Mesendoderm (in vitro differentiated cells): Measurements from ENCODE around the gene PHACTR1.

Experiments
- DNase-seq: peaks from one replicate; pipeline ENCODE4 v3.0.0; 2013
- H2AK5ac ChIP-seq: 2 replicates; pipeline ENCODE4 v1.6.1; 2013; ENCODE audit warnings: low read length, inconsistent platforms
- H2BK120ac ChIP-seq: 2 replicates; pipeline ENCODE4 v1.6.1; 2013; ENCODE audit warnings: low read depth, mild to moderate bottlenecking, low read length, moderate library complexity, mixed read lengths
- H2BK15ac ChIP-seq: replicated peaks from 2 replicates; pipeline ENCODE4 v1.6.1; 2013; ENCODE audit warnings: low read depth, mild to moderate bottlenecking, moderate library complexity
- H2BK5ac ChIP-seq: 2 replicates; pipeline ENCODE4 v1.6.1; 2013; ENCODE audit warnings: low read length, inconsistent platforms
- H3K18ac ChIP-seq: 2 replicates; pipeline ENCODE4 v1.6.1; 2013; ENCODE audit warnings: mild to moderate bottlenecking, low read length, mixed read lengths
- H3K23ac ChIP-seq: one replicate; pipeline ENCODE4 v1.6.1; 2013; ENCODE audit warnings: low read length
- H3K27ac ChIP-seq: 2 replicates; pipeline ENCODE4 v1.5.1; 2013; ENCODE audit warnings: low read depth, mild to moderate bottlenecking, inconsistent platforms, low read length, moderate library complexity
- H3K27me3 ChIP-seq: 2 replicates; pipeline ENCODE4 v1.6.1; 2013; ENCODE audit warnings: low read length, control low read depth, mild to moderate bottlenecking, inconsistent platforms; ENCODE audit not compliant: insufficient read depth, poor library complexity
- H3K36me3 ChIP-seq: 2 replicates; pipeline ENCODE4 v1.6.1; 2013; ENCODE audit warnings: low read length, inconsistent platforms; ENCODE audit not compliant: control insufficient read depth, insufficient read depth
- H3K4ac ChIP-seq: one replicate; pipeline ENCODE4 v1.6.1; 2013; ENCODE audit warnings: low read depth, mild to moderate bottlenecking, low read length, moderate library complexity
- H3K4me1 ChIP-seq: 2 replicates; pipeline ENCODE4 v1.6.1; 2013; ENCODE audit warnings: low read depth, low read length, inconsistent platforms; ENCODE audit not compliant: control insufficient read depth
- H3K4me2 ChIP-seq: 2 replicates; pipeline ENCODE4 v1.6.1; 2013; ENCODE audit warnings: low read length
- H3K4me3 ChIP-seq: 2 replicates; pipeline ENCODE4 v1.5.1; 2013; ENCODE audit warnings: mild to moderate bottlenecking, low read length
- H3K56ac ChIP-seq: one replicate; pipeline ENCODE4 v1.6.1; 2013; ENCODE audit warnings: low read length
- H3K79me1 ChIP-seq: 2 replicates; pipeline ENCODE4 v1.6.1; 2013; ENCODE audit warnings: low read length, inconsistent platforms
- H3K79me2 ChIP-seq: 2 replicates; pipeline ENCODE4 v1.6.1; 2013; ENCODE audit warnings: mild to moderate bottlenecking, low read length; ENCODE audit not compliant: control insufficient read depth, insufficient read depth
- H3K9ac ChIP-seq: 2 replicates; pipeline ENCODE4 v1.6.1; 2013; ENCODE audit warnings: low read length, inconsistent platforms
- H4K5ac ChIP-seq: one replicate; pipeline ENCODE4 v1.6.1; 2013; ENCODE audit warnings: low read length
- H4K8ac ChIP-seq: one replicate; pipeline ENCODE4 v1.6.1; 2013; ENCODE audit warnings: low read depth, mild to moderate bottlenecking, control low read depth, low read length, moderate library complexity
- WGBS: extraction: QIAGEN DNeasy Blood & Tissue Kit; methylation state at CpG from one replicate; pipeline ENCODE4 v1.1.7; 2013; ENCODE audit warnings: low lambda C conversion rate, missing lambda C conversion rate; ENCODE audit not compliant: insufficient coverage; ENCODE audit errors: extremely low coverage; 5-methylcytosine and 5-hydroxymethylcytosine counted together

Gene PHACTR1

GRCh38 chr6:12951415-12951814 lies 234.8 kb downstream of the PHACTR1 start:
- Histone ChIP-seq H3K18ac (no peak overlapping the region), H3K56ac (no peak overlapping the region), H3K9ac (no peak overlapping the region), H3K27me3 (no peaks in the 10 kb centered on the region), H3K4me3 (no peak overlapping the region), H4K5ac (no peak overlapping the region), H3K79me2 (no peaks in the 10 kb centered on the region), H3K4me2 (no peak overlapping the region), H2BK5ac (no peak overlapping the region), H3K27ac (no peak overlapping the region), H2AK5ac (no peak overlapping the region), H3K79me1 (no peaks in the 10 kb centered on the region), H2BK15ac (no peak overlapping the region), H3K23ac (no peak overlapping the region), H2BK120ac (no peak overlapping the region), H3K4ac (no peak overlapping the region), H3K4me1 (peaks cover 2% of the 10 kb centered on the region), H3K36me3 (no peaks in the 10 kb centered on the region), H4K8ac (no peak overlapping the region)
- no peak for DNase-seq

- H2AK5ac ChIP-seq = no peak overlapping the region
- H3K27ac ChIP-seq = no peak overlapping the region
- no peaks in the 10 kb centered on the region for H3K36me3 ChIP-seq
- no peak overlapping the region for H3K4ac ChIP-seq
- H3K18ac ChIP-seq = no peak overlapping the region
- no peak overlapping the region for H3K9ac ChIP-seq
- DNase-seq = no peak
- no CpG with 5 or more reads among the region's 4 CpGs for WGBS
- no peak overlapping the region for H2BK15ac ChIP-seq
- no peaks in the 10 kb centered on the region for H3K79me2 ChIP-seq
- no peaks in the 10 kb centered on the region for H3K79me1 ChIP-seq
- no peak overlapping the region for H2BK120ac ChIP-seq
- H4K8ac ChIP-seq = no peak overlapping the region
- H3K56ac ChIP-seq = no peak overlapping the region
- peaks cover 4% of the 10 kb centered on the region for H3K4me1 ChIP-seq
- H4K5ac ChIP-seq = no peak overlapping the region
- H3K4me2 ChIP-seq = no peak overlapping the region
- H2BK5ac ChIP-seq = no peak overlapping the region
- H3K4me3 ChIP-seq = no peak overlapping the region
- no peaks in the 10 kb centered on the region for H3K27me3 ChIP-seq
- H3K23ac ChIP-seq = no peak overlapping the region
Measured at GRCh38 chr6:12952318-12952717, 235.8 kb downstream of the PHACTR1 start.

DNA sequence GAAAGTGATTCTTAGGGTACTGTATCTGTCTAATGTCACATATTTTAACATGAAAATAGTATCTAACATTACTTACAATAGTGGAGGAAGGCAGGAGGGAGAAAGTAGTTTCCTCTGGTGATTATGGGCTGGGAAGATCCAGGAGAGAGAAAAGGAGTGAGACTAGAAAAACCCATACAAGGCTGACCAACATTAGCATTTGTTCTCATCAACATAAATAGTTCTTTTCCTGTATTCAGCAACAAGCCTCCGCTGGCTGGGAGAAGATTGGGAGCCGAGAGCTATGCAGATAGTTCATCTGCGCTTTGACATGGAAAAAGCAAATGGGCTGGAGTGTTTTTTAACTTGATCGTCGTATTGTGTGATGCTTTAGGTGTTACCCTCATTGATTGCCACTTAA lies 239.4 kb downstream of the PHACTR1 start:
- H4K5ac ChIP-seq = no peak overlapping the region
- H3K4ac ChIP-seq = no peak overlapping the region
- no peak overlapping the region for H3K23ac ChIP-seq
- no peak overlapping the region for H4K8ac ChIP-seq
- DNase-seq = peak; percentile 59
- H3K9ac ChIP-seq = no peak overlapping the region
- WGBS = no CpG with 5 or more reads among the region's 5 CpGs
- H2BK5ac ChIP-seq = no peak overlapping the region
- H3K4me3 ChIP-seq = no peak overlapping the region
- no peaks in the 10 kb centered on the region for H3K79me2 ChIP-seq
- no peaks in the 10 kb centered on the region for H3K27me3 ChIP-seq
- H3K36me3 ChIP-seq = no peaks in the 10 kb centered on the region
- H3K4me2 ChIP-seq = no peak overlapping the region
- H2BK120ac ChIP-seq = no peak overlapping the region
- no peak overlapping the region for H3K18ac ChIP-seq
- H2BK15ac ChIP-seq = no peak overlapping the region
- peaks cover 11% of the 10 kb centered on the region for H3K4me1 ChIP-seq
- no peaks in the 10 kb centered on the region for H3K79me1 ChIP-seq
- no peak overlapping the region for H3K27ac ChIP-seq
- H3K56ac ChIP-seq = no peak overlapping the region
- H2AK5ac ChIP-seq = no peak overlapping the region

- no peak overlapping the region for H4K5ac ChIP-seq
- peak overlapping the region; percentile 69 for H3K18ac ChIP-seq
- no peak overlapping the region for H3K56ac ChIP-seq
- H3K4me3 ChIP-seq = no peak overlapping the region
- no peaks in the 10 kb centered on the region for H3K36me3 ChIP-seq
- peak overlapping the region; percentile 8 for H3K4me2 ChIP-seq
- no peaks in the 10 kb centered on the region for H3K27me3 ChIP-seq
- H3K4ac ChIP-seq = no peak overlapping the region
- H4K8ac ChIP-seq = no peak overlapping the region
- WGBS = no CpG with 5 or more reads among the region's 6 CpGs
- H2AK5ac ChIP-seq = no peak overlapping the region
- H3K27ac ChIP-seq = no peak overlapping the region
- H3K23ac ChIP-seq = no peak overlapping the region
- no peaks in the 10 kb centered on the region for H3K79me2 ChIP-seq
- no peak overlapping the region for H2BK15ac ChIP-seq
- DNase-seq = no peak
- H3K79me1 ChIP-seq = no peaks in the 10 kb centered on the region
- H3K4me1 ChIP-seq = peaks cover 11% of the 10 kb centered on the region
- no peak overlapping the region for H2BK120ac ChIP-seq
- no peak overlapping the region for H2BK5ac ChIP-seq
- no peak overlapping the region for H3K9ac ChIP-seq
Measured at GRCh38 chr6:12956991-12957320, 240.4 kb downstream of the PHACTR1 start.

DNA sequence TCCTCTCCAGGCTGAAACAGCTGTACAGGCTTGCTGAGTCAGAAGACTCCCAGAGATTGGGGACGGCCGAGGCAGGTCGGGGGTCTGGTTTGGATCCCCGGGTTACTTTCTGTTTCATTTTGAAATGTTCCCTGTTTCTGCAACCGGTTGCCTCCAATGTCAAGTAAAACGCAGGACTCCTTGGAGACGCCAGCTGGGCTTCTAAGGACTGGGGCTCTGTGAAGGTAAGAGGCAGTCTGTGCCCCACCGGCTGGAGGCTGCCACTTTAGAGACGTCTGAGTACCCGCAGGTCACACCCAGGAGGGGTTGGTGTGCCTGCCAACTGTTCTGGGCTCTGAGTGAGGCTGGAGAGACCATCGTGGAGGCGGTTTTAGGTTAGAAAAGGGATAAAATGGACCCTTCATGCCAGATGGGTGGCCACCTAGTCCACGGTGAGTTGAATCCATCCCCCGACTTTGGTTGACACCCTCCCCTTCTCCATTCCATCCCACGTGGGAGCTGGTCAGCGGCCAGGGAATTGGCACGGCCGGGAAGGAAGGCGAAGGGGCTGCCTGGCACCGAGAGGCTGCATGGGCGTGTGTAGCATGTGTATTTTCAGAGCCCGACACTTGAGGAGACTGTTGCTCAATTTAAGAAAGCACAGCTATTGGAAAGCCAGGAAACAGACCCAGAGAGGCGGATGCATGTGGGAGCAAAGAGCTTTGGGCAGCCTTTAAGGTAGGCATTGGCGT lies 240.9 kb downstream of the PHACTR1 start:
- Histone ChIP-seq H3K4ac (no peak overlapping the region), H2AK5ac (no peak overlapping the region), H3K4me2 (peak overlapping the region; percentile 8), H3K36me3 (no peaks in the 10 kb centered on the region), H3K4me1 (peaks cover 11% of the 10 kb centered on the region), H3K4me3 (no peak overlapping the region), H3K27ac (no peak overlapping the region), H4K5ac (no peak overlapping the region), H3K23ac (no peak overlapping the region), H3K27me3 (no peaks in the 10 kb centered on the region), H3K79me2 (no peaks in the 10 kb centered on the region), H4K8ac (no peak overlapping the region), H2BK120ac (no peak overlapping the region), H3K79me1 (no peaks in the 10 kb centered on the region), H2BK5ac (no peak overlapping the region), H2BK15ac (no peak overlapping the region), H3K18ac (peak overlapping the region; percentile 69), H3K9ac (peak overlapping the region; percentile 27), H3K56ac (peak overlapping the region; percentile 50)
- no CpG with 5 or more reads among the region's 24 CpGs for WGBS
- DNase-seq = peak; percentile 47

DNA sequence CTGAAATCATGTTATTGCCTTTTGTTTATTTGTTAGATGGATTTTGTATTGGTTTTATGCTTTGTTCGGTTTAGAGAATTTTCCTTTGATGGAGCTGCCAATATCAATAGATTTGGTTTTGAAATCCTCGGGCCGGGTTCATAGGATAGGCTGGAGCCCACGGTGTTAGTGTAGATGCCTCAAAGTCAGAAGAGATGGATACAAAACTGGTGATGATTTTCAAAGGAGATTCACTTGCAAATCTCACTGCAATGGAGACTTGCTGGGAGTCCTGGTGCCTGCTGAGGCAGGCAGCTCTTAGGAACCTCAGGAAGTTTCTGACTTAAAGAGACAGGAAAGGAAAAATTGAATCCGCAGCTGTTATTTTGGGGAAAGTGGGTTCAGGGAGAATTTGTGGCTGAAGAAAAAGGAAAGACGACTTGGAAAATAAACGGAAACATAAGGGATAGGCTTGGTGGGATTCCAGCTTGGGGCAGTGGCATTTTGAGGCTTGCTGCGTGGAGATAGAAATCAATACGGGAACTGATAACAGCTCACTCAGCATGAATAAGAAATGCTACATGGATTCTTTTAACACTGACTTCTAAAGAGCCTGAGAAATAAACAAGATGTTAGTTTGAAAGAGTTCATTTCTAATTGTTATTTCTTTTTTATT lies 241.6 kb downstream of the PHACTR1 start:
- no peak overlapping the region for H3K18ac ChIP-seq
- no peaks in the 10 kb centered on the region for H3K27me3 ChIP-seq
- no peak overlapping the region for H3K27ac ChIP-seq
- H3K23ac ChIP-seq = no peak overlapping the region
- WGBS = no CpG with 5 or more reads among the region's 9 CpGs
- no peak overlapping the region for H2BK15ac ChIP-seq
- no peak overlapping the region for H3K4me3 ChIP-seq
- no peak overlapping the region for H3K56ac ChIP-seq
- H2BK120ac ChIP-seq = no peak overlapping the region
- no peak overlapping the region for H4K5ac ChIP-seq
- H3K79me1 ChIP-seq = no peaks in the 10 kb centered on the region
- peak; percentile 21 for DNase-seq
- no peak overlapping the region for H2AK5ac ChIP-seq
- no peak overlapping the region for H3K9ac ChIP-seq
- no peaks in the 10 kb centered on the region for H3K36me3 ChIP-seq
- no peak overlapping the region for H3K4ac ChIP-seq
- no peak overlapping the region for H3K4me2 ChIP-seq
- H3K79me2 ChIP-seq = no peaks in the 10 kb centered on the region
- H3K4me1 ChIP-seq = peaks cover 11% of the 10 kb centered on the region
- no peak overlapping the region for H2BK5ac ChIP-seq
- no peak overlapping the region for H4K8ac ChIP-seq
